SJCRH30 (cell line): ENCODE measurements around the gene TFEB. TPM values are rescaled to one million over a fixed set of nuclear protein-coding genes. Genes with fewer than 3 reads are reported as not detected.

Source experiments
- DNase-seq, 2 experiments: peaks; one replicate each; pipeline ENCODE4 v3.0.0-alpha.2; 2015 to 2020
- H3K27ac ChIP-seq: fragments of 250-450 bp; sonication (Bioruptor Pico); 2 replicates; pipeline ENCODE4 v1.5.1; 2020; ENCODE audit warnings: mild to moderate bottlenecking, moderate library complexity
- H3K27me3 ChIP-seq: fragments of 250-450 bp; sonication (Bioruptor Pico); 2 replicates; pipeline ENCODE4 v1.5.1; 2020; ENCODE audit warnings: mild to moderate bottlenecking, moderate library complexity
- H3K36me3 ChIP-seq: fragments of 250-450 bp; sonication (Bioruptor Pico); 2 replicates; pipeline ENCODE4 v1.5.1; 2020; ENCODE audit warnings: mild to moderate bottlenecking, moderate library complexity
- H3K4me1 ChIP-seq: fragments of 250-450 bp; sonication (Bioruptor Pico); 2 replicates; pipeline ENCODE4 v1.5.1; 2020; ENCODE audit warnings: mild to moderate bottlenecking, moderate library complexity
- H3K4me3 ChIP-seq: fragments of 250-450 bp; sonication (Bioruptor Pico); 2 replicates; pipeline ENCODE4 v1.5.1; 2020; ENCODE audit warnings: mild to moderate bottlenecking, moderate library complexity
- H3K9me3 ChIP-seq: fragments of 250-450 bp; sonication (Bioruptor Pico); replicated peaks from 2 replicates; pipeline ENCODE4 v1.5.1; 2020; ENCODE audit warnings: mild to moderate bottlenecking, moderate library complexity
- total RNA-seq: library from RNA; depleted of rRNA; stranded (reverse); fragments of >200 nt; shearing (Covaris generic); gene quantifications from 2 replicates; pipeline ENCODE4 v1.2.3, GENCODE V29; 2014

TFEB gene
- total RNA-seq, 1 experiment from 2014 or later = 0.57 TPM

- Histone ChIP-seq H3K4me3 (no peak overlapping the region), H3K27ac (no peak overlapping the region), H3K36me3 (no peaks in the 10 kb centered on the region), H3K27me3 (0 out of 2 replicates have a peak, but pooled peaks cover 4% of the 10 kb centered on the region), H3K4me1 (peaks cover 6% of the 10 kb centered on the region; the same call in 1 of the 2 replicates), H3K9me3 (no peaks in the 10 kb centered on the region)
- DNase-seq = no peak
Measured at GRCh38 chr6:41736186-41736733, 852 bp upstream of the TFEB start.

- Histone ChIP-seq H3K27ac (no peak overlapping the region), H3K27me3 (0 out of 2 replicates have a peak, but pooled peaks cover 4% of the 10 kb centered on the region)
Measured at GRCh38 chr6:41734666-41735426, 562 bp downstream of the TFEB start.

GRCh38 chr6:41733707-41734665 is 1.4 kb downstream of the TFEB start:
- peak overlapping the region; percentile 56 for H3K4me3 ChIP-seq
- peak; percentile 79 to 84 for DNase-seq
- peaks cover 6% of the 10 kb centered on the region; the same call in 1 of the 2 replicates for H3K4me1 ChIP-seq
- H3K27me3 ChIP-seq = peaks cover 8% of the 10 kb centered on the region; the same call in 1 of the 2 replicates
- no peak overlapping the region for H3K27ac ChIP-seq
- H3K9me3 ChIP-seq = no peaks in the 10 kb centered on the region
- H3K36me3 ChIP-seq = no peaks in the 10 kb centered on the region

More at GRCh38 chr6:41734666-41735426, 562 bp downstream of the TFEB start:
- Histone ChIP-seq H3K9me3 (no peaks in the 10 kb centered on the region), H3K36me3 (no peaks in the 10 kb centered on the region), H3K4me3 (peak overlapping the region; percentile 56), H3K4me1 (peaks cover 6% of the 10 kb centered on the region; the same call in 1 of the 2 replicates)
- DNase-seq = peak; percentile 62 to 74

GRCh38 chr6:41733360-41733706 is 2.1 kb downstream of the TFEB start:
- peaks cover 6% of the 10 kb centered on the region; the same call in 1 of the 2 replicates for H3K4me1 ChIP-seq
- H3K27ac ChIP-seq = no peak overlapping the region
- DNase-seq = no peak
- H3K9me3 ChIP-seq = no peaks in the 10 kb centered on the region
- peaks cover 15% of the 10 kb centered on the region; the same call in 1 of the 2 replicates for H3K27me3 ChIP-seq
- peak overlapping the region; percentile 56 for H3K4me3 ChIP-seq
- no peaks in the 10 kb centered on the region for H3K36me3 ChIP-seq

- no peaks in the 10 kb centered on the region for H3K36me3 ChIP-seq
- peaks cover 6% of the 10 kb centered on the region; the same call in 1 of the 2 replicates for H3K4me1 ChIP-seq
- no peak for DNase-seq
- H3K4me3 ChIP-seq = no peak overlapping the region
- H3K27me3 ChIP-seq = peaks cover 20% of the 10 kb centered on the region
- no peak overlapping the region for H3K27ac ChIP-seq
- H3K9me3 ChIP-seq = no peaks in the 10 kb centered on the region
Measured at GRCh38 chr6:41732591-41733359, 2.6 kb downstream of the TFEB start.

GRCh38 chr6:41732149-41732548 is 3.3 kb downstream of the TFEB start:
- Histone ChIP-seq H3K4me3 (no peak overlapping the region), H3K4me1 (peaks cover 6% of the 10 kb centered on the region; the same call in 1 of the 2 replicates), H3K27me3 (peaks cover 26% of the 10 kb centered on the region), H3K36me3 (no peaks in the 10 kb centered on the region), H3K9me3 (no peaks in the 10 kb centered on the region), H3K27ac (no peak overlapping the region)
- no peak for DNase-seq

GRCh38 chr6:41731561-41732086 is 3.8 kb downstream of the TFEB start:
- DNase-seq = no peak
- Histone ChIP-seq H3K36me3 (no peaks in the 10 kb centered on the region), H3K27me3 (peaks cover 27% of the 10 kb centered on the region), H3K4me1 (peaks cover 6% of the 10 kb centered on the region; the same call in 1 of the 2 replicates), H3K9me3 (no peaks in the 10 kb centered on the region), H3K27ac (no peak overlapping the region), H3K4me3 (no peak overlapping the region)

- Histone ChIP-seq H3K27me3 (peaks cover 32% of the 10 kb centered on the region), H3K4me3 (no peak overlapping the region), H3K4me1 (peaks cover 4% of the 10 kb centered on the region; the same call in 1 of the 2 replicates), H3K27ac (no peak overlapping the region), H3K9me3 (no peaks in the 10 kb centered on the region), H3K36me3 (no peaks in the 10 kb centered on the region)
- DNase-seq = no peak
Measured at GRCh38 chr6:41730531-41731436, 4.6 kb downstream of the TFEB start.

- Histone ChIP-seq H3K27me3 (peaks cover 36% of the 10 kb centered on the region), H3K27ac (no peak overlapping the region), H3K9me3 (no peaks in the 10 kb centered on the region), H3K4me1 (0 out of 2 replicates have a peak, but pooled peaks cover 3% of the 10 kb centered on the region), H3K36me3 (no peaks in the 10 kb centered on the region), H3K4me3 (no peak overlapping the region)
- DNase-seq = no peak
Measured at GRCh38 chr6:41729624-41730023, 5.8 kb downstream of the TFEB start.

- Histone ChIP-seq H3K9me3 (no peaks in the 10 kb centered on the region), H3K36me3 (no peaks in the 10 kb centered on the region), H3K27ac (no peak overlapping the region), H3K4me1 (0 out of 2 replicates have a peak, but pooled peaks cover 3% of the 10 kb centered on the region), H3K27me3 (peaks cover 36% of the 10 kb centered on the region), H3K4me3 (no peak overlapping the region)
- DNase-seq = no peak
Measured at GRCh38 chr6:41728954-41729353, 6.5 kb downstream of the TFEB start.

GRCh38 chr6:41728073-41728936 is 7.1 kb downstream of the TFEB start:
- no peak for DNase-seq

GRCh38 chr6:41727705-41728072 is 7.7 kb downstream of the TFEB start:
- Histone ChIP-seq H3K27ac (no peak overlapping the region), H3K27me3 (peaks cover 39% of the 10 kb centered on the region), H3K36me3 (no peaks in the 10 kb centered on the region), H3K4me1 (no peaks in the 10 kb centered on the region), H3K9me3 (no peaks in the 10 kb centered on the region), H3K4me3 (no peak overlapping the region)
- DNase-seq = no peak

More at GRCh38 chr6:41728073-41728936, 7.1 kb downstream of the TFEB start:
- H3K9me3 ChIP-seq = no peaks in the 10 kb centered on the region
- H3K4me1 ChIP-seq = no peaks in the 10 kb centered on the region
- no peaks in the 10 kb centered on the region for H3K36me3 ChIP-seq
- H3K27ac ChIP-seq = no peak overlapping the region
- peaks cover 39% of the 10 kb centered on the region for H3K27me3 ChIP-seq
- H3K4me3 ChIP-seq = no peak overlapping the region
